NCI-H187 (cell line): ENCODE data around the gene CPNE5.

ENCODE experiments used
- DNase-seq, 2 experiments: peaks; one replicate each; lab custom pipeline; 2025; lab: John Stamatoyannopoulos, UW

The CPNE5 gene

DNA sequence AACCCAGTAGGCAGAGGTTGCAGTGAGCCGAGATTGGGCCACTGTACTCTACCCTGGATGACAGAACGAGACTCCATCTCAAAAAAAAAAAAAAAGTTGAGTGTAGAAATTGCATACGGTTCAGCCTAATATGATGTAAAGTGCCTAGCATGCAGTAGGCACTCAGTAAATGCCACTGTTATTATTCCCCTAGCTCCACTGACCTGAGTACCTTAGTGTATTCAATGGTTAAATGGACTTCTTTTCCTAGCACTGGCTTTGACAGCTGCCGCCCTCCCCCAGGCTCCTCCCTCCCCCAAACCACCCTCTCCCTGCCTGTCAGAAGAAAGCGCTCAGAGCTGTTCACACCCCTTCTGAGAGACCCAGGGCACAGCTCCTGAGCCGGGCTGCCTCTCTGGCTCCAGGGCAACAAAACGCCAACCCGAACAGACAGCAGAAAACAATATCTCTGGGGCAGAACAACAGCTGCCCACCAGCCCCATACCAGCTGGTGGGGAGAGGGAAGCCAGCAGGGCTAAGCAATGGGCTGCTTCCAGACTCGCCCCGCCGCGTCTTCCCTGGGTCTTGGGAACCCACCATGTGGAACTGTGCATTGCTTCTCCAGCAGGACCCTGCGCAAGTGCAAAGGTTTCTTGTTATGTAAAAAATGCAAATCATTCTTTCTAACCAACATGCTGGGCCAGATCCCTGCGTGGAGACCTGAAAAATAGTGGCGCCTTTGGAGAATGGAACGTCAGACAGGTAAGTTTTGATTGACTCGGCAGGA is 4.5 kb downstream of the CPNE5 start:
- DNase-seq: no peak

DNA sequence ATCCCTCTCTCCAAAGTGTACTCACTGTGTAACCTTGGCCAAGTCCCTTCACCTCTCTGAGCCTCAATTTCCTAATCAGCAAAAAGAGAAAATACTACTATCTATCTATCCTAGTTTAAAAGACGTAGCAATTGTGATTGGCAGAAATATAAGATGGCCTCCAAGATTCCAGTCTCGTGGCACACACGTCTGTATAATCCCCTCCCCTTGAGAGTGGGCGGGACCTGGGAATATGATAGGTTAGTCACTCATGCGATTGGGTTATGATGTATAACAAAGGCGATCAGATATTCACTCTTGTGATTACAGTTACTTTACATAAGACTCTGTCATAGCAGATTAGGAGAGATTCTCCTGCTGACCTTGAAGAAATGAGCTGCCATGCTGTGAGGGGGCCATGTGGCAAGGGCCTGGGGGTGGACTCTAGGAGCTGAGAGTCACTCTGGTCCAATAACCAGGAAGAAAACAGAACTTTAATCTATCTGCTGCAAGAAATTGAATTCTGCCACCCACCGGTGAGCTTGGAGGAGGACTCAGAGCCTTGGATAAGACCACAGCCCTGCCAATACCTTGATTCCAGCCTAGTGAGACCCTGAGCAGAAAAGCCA is 6.0 kb downstream of the CPNE5 start:
- DNase-seq: no peak

DNA sequence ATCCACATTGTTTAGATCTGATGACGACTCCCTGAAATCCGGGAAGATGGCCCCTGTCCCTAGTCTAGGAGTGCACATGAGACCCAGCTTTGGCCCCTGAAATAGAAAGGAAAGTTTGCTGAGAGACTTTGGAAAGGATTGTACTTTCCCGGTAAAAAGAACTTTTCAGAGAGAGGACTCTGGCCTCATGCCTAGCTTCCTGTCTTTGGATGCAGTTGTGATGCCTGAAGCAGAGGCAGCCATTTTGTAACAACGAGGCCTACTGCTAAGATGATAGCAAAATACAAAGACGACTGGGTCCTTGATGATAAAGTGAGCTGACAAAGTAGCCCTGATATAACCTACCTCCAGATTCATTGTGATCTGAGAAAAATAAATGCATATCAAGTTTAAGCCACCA is 6.9 kb downstream of the CPNE5 start:
- no peak for DNase-seq

DNA sequence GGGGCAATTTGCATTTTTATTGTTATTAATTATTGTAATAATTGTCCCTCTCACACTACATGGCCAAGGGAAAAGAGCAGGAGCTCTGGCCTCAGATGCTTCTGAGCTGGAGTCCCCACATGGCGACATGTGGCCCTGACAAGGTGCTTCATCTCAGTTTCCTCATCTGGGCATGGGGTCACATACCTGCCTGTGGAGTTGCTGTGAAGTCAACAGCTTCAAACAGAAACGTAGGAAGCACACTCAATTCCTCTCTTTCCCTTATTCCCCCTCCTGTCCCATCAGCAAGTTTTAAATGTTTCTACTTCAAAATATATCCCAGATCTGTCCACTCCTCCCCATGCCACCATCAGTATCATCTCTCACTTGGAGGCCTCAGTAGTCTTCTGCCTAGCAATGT is 8.7 kb downstream of the CPNE5 start:
- no peak for DNase-seq

DNA sequence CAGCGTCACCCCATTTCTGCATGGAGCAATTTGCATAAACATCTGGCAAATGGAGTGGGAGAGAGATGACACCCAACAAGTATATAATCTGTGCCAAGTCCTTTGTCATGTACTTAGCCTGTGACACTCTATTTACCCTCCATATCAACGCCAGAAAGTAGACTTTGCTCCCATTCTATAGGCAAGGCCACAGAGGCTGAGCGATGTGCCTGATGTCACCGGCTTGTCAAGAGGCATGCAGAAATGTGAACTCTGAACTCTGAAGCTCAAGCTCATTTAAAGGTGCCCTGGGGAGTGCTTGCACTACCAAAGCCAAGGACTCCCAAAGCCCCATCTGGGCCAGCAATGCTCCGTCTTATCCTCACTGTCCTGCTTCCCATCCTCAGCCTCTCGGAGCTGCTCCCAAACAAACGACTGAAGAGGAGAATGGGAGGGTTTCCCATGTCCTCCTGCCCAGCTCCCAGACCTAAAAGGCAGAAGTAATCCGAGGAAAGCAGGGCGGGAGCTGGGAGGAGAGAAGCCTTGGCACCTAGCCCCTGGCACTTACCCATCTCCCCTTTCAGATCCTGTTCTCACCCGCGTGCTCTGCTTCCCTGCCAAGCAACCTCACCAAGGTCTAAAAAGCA is 9.2 kb downstream of the CPNE5 start:
- DNase-seq: no peak

DNA sequence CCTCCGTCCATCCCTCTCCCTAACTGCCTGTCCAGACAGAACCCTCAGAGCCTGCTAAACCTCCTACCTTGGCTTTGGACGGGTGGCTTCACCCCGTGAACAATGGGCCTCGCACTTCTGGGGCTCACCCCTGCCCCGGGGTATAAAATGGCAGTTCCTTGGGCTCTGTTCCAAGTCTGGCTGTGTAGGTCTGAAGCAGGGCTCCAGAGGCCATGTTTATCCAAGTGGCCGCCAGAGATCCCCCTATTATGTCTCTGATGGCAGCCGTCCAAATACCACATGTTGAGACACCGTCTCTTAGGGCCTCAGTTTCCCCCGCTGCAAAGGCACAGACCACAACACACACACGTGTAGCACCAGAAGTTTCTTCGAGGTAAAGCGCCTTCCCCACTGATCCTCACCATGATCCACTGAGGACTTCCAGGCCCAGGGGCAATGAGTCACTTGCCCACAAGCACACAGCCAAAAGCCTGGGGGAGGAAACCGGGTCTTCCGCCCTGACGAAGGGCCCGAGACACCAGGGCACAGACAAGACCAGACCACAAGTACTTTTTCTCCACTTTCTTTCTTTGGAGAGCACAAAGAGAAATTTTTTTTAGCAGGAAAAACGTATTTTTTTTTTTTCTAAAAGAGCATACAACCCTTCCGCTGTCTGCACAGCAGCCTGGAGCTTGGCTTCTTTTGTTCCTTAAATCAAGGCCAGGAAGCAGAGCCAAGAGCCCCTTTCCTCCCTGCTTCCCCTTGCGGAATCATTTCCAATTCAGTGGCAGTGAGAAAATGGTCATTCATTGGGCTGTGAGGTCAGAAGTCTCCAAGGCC is 11.8 kb downstream of the CPNE5 start:
- DNase-seq: no peak

DNA sequence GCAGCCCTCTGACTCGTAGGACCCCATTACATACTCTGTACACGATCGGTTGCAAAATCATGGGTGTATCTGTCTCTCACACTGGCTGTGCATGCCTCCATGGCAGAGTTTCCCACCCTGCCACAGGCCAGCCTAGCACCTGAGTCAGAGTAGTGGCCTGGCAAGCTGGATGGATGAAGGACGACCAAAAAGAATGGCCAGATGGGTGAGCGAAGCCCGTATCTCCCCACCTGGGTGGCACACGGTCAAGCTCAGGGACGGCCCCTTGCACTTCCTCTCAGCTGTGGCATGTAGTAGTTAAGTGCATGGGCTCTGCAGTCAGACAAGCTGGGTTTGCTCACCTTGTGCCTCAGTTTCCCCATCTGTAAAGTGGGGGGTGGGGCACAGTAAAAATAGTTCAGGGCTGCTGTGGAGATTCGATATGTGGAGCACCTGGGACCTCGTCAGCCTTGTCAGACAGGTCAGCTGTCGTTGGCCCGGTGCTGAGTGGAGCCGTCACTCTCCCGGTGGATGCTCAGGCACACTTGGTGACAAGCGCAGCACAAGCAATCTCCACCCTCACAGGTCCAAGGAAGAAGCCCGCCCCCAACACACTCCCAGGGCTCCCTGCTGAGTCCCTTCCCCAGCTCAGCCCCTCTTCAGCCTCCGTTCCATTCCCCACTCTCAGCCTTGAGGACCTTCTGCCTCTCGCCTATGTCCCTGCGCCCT is 12.6 kb downstream of the CPNE5 start:
- DNase-seq: no peak

DNA sequence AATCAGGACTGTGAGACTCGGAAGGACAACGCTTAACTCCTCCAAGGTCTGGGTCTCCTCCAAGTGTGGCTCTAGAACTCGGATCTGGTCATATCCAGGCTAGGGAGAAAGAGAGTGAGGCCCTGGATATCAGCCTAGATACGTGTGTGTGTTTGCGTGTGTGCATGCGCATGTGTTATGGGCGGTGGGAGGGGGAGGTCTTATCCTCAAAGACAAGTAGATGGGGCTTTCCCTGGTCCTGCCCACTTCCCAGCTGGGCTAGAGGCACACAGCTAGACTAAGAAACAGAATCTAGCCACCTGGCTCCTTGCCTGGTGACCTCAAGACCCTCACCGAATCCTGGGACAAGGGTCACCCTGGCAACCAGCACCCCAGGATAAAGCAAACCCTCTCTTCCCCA is 13.2 kb downstream of the CPNE5 start:
- DNase-seq: no peak

DNA sequence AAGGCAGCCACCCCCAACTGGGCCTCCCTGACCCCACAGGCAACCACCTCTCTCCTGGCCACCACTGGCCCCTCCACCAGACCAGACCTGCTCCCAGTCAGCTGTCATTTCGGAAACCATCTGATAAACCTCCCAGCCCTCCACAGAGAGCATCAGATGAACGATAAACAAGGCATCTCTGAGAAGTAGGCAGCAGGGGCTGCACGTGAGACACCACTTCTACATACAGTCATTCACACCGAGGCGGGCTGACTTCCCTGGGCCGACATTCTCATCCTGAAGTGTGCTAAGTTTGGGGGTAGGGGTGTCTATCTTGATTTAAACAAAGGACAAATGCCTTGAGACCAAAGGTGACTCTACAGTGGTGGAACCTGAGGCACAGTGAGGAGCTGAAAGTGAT is 13.8 kb downstream of the CPNE5 start:
- DNase-seq: no peak

DNA sequence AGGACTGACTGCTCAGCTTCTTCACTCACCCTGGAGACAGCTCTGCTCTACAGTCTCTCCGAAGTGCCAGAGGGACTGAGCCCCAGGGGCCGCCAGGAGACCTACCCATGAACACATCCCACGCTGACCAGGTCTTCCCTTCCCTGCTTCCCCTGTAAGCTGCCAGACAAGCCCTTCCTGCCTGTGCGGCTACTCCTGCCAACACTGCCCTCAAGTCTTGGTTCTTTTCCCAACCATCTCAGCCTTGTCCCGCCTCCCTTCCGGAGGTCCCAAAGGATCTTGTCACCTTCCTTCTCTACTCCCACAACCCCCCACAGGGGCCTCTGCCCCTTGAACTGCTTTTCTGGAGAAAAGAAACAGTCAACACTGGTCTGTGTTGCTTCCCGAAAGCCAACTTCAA is 15.0 kb downstream of the CPNE5 start:
- DNase-seq: no peak

DNA sequence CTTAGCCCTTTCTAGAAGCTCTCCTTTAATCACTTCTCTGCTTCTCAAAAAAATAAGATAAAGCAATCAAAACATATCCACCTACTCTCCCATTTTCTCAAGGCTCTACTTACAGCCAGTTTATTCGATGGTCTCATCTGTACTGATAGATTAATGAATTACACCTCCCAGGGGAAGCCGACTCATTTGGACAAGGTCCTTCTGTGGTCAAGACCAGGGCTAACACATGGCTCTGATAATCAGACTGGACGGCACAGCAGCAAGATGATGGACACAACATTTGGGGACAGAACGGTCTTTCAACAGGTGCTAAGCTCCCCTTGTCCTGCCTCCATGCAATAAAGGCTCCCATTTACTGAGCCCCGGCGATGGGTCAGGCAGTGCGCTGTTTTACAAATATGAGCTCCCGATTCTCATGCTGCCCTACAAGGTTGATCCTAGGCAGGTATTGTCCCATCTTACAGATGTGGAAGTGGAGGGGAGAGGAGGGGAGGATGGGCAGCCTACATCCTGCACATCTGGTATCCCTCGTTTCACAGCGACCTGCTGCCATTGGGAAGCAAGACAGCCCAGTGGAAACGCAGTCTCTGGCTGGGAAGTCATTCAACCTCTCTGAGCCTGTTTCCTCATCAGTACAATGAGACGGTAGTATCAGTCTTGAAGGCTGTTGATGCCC is 15.7 kb downstream of the CPNE5 start:
- no peak for DNase-seq

DNA sequence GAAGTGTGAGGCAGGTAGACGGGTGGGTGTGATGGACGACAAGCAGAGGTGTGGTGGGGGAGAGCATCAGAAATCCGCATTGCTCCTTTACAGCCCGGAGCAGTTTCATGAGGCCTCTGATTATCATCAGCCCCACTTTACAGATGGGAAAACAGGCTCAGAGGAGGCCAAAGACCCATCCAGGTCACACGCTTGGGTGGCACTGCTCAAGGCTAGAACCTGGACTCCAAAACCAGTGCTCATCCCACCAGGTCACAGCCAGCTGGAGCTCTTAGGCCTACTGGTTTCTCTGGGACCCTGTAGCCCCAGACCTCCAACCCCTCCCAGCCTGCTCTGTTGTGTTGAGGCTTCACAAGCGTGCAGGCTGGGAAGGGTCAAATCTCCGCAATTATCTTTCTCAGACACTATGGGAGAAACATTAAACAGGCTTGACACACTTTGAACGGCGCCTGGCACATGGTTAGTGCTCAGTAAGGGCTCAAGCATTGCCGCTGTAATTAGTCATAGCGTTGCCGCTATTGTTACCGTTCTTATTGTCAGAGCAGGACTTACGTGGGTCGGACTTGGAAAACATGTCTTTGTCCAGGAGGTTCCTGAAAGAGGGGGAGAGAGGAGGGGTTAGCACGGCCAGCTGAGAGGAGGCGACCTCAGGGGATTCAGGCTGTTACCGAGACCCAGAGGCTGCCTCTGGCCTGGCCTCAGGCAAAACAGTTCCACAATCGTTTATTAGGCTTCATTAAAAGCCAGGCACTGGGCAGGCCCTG is 16.6 kb downstream of the CPNE5 start:
- DNase-seq: no peak

DNA sequence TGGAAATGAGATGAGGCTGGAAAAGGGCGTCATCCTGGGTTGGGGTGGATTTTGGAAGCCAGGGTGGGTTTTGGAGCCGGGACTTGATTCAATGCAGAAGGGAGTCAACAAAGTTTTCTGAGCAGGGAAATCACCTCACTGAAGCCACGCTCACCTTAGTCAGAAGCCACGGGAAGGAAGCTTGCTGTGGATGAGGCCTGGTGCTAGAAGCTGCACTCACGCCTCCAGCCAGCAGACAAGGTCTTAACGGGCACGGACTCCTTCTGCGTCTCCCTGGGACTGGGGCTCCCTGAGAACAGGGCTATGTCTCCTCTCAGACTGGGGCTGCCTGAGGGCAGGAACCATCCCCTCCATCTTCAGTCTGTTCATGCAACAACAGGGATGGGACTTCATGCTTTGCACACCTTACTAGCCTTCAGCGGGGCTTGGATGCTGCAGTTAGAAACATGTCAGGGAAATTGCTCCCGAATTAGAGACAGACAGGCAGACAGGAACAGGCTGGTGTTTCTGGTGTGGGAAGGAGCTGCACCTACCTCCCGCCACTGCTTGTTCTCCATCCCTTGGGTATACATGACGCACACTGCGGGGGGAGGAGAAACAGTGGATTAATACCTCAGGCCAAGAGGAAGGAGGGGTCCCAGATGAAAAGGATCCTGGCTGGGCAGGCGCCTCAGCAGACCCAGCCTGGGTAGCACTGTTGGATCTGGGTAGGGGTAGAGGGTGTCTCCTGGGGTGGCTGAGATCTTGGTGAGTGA is 17.5 kb downstream of the CPNE5 start:
- DNase-seq: no peak

DNA sequence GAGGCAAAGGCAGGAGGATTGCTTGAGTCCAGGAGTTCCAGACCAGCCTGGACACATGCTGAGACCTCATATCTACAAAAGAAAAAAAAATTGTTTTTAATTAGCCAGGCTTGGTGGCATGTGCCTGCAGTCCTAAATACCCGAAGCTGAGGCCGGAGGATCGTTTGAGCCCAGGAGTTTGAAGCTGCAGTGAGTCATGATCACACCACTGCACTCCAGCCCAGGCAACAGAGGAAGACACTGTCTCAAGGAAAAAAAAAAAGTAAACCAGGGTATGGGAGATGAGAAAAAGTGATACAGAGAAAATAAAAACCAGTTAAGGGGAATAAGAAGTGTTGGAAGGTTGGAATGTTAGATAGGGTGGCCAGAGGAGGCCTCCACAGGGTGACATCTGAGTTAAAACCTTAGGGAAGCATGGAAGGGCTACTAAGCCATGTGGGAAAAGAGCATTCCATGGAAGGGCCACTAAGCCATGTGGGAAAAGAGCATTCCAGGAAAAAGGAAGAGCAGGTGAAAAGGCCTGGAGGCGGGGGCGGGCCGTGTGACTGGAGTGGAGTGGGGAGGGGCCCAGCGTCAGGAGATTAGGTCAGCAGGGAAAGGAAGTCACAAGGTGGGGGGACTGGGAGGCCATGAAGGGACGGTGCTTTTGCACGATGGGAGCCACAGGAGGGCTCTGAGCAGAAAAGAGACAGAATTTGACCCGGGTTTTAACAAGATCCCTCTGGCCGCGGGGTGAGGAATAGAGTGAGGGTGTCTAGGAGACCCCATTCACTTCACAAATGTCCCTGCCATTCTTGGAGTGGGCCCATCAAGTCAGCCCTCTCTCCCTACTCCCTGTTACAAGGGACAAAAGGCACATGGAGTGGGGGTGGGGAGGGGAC is 18.3 kb downstream of the CPNE5 start:
- DNase-seq: no peak

DNA sequence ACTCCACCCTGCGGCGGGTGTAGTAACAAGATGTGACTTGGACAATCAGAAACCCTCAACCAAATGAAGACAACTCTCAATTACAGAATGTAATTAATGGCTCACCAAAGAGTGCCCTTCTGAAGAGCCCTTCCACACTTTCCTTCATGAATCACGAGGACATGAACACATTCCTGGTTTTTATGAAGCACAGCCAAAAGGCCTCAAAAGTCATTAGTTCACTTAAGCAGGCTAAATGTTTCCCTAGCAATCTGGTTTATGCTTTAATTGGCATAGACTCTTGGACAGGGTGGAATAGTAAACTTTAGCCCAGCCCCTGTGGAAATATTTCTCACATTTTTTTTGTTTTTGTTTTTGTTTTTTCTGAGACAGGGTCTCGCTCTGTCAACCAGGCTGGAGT is 20.5 kb downstream of the CPNE5 start:
- peak in 1 of 2 experiments; percentile 24 for DNase-seq

DNA sequence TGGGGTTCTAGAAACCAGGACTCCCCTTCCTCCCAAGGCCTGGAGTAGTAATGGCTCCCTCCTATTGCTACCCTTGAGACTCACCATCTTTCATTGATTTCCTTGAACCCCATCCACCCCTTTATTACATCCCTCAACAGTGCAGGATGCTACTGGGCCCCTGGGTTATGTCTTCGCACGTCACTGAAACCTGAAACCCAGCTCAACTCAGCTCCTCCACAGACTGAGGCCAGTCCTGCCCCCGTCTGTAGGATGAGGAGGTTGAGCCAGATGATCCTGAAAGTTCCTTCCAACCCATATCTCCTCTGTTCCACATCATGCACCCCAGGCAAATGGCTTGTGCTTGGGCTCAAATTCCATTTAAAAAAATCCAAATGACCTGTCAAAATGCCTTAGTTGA is 21.4 kb downstream of the CPNE5 start:
- DNase-seq: no peak

DNA sequence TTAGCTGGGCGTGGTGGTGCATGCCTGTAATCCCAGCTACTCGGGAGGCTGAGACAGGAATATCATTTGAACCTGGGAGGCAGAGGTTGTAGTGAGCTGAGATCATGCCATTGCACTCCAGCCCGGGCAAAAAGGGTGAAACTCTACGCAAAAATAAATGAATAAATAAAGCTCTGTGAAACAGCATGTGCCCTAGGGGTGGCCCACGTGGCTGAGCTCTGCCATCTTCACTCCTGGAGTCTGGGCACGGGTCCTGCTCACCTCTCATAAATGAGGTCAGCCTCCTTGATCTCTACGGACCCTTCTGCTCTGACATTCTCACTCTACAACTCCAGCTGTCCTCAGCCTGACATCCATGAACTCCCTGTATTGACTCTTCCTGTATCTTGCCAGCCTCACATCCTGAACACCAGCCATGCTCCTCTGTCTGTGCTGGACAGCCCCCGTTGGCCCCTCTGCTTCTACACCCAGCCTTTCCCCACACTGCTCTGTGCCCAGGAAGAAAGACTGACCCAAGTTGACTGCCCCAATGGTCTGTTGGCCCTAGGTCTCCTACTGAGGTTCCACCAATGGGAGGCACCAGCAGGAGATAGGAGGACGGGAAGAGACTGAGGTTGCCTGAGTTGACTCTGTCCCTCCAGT is 21.9 kb downstream of the CPNE5 start:
- DNase-seq: no peak

DNA sequence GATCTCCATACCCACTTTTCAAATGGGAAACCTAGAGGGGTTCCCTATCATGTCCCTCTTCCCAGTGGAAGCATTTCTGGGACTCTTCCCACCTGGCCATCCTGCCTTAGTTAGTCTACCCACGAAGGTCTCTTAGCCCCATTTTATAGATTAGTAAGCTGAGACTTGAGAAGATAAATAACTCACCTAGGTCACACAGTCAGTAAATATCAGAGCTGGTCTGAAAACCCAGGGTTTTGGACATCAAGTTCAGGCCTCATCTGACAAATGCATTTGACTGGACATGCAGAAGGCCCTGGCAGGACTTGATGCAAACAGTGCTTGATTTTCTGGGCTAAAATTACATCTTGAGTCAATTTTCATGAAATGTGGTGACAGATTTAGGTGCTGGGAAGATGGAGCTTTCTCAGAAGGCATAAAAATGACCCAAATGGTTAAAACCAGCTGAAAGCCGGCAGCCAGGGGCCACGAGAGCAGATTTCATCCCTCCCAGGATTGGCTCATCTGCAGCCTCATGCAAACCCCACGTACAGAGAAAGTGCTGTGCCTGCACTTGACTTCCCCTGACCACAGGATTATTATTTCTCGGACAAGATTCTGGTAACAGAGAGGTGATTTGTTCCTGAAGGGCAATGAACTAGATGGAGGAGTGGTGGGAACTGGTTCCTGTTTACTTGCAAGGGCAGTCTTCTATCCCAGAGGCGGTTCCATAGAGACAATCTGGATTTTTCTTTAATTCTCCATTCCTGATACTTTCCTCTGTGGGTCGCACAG is 23.1 kb downstream of the CPNE5 start:
- DNase-seq: no peak
